GM12874 (cell line): ENCODE results near the gene DRD4.

Experiments used
- CTCF ChIP-seq: IDR thresholded peaks from 2 replicates; pipeline ENCODE4 v1.5.1; 2011; ENCODE audit warnings: low read depth, mild to moderate bottlenecking, control low read depth, low read length, moderate library complexity; ENCODE audit not compliant: insufficient read depth

Gene DRD4

GRCh38 chr11:635945-636510 lies 1.0 kb upstream of the DRD4 start:
- no peak for TF ChIP-seq CTCF

- TF ChIP-seq CTCF: no peak
Observed at GRCh38 chr11:637333-637592, 194 bp downstream of the DRD4 start.

GRCh38 chr11:637593-638521 lies 788 bp downstream of the DRD4 start:
- no peak for TF ChIP-seq CTCF

- TF ChIP-seq CTCF: no peak
Observed at GRCh38 chr11:638631-639331, 1.7 kb downstream of the DRD4 start.

GRCh38 chr11:639332-639955 lies 2.4 kb downstream of the DRD4 start:
- no peak for TF ChIP-seq CTCF

GRCh38 chr11:640021-640706 lies 3.1 kb downstream of the DRD4 start:
- TF ChIP-seq CTCF: no peak
